Measurements from ENCODE around the gene HS3ST2. TPM values are rescaled to one million over a fixed set of nuclear protein-coding genes. Genes with fewer than 3 reads are reported as not detected.

Gene HS3ST2
- total and polyA plus RNA-seq, 2 of the 8 experiments (the other 6 are each of a cell fraction or from before 2014, with no cell fraction given), result 1.7 to 3.7 TPM

- Histone ChIP-seq H4K8ac (ENCODE audit: extremely low read depth, insufficient read depth, low read length) (no peak overlapping the region), H3K23ac (ENCODE audit: insufficient read length) (no peak overlapping the region), H3K79me1 (ENCODE audit: low read depth, low read length) (no peaks in the 10 kb centered on the region), H2BK20ac (ENCODE audit: low read length) (no peak overlapping the region), H2BK15ac (ENCODE audit: low read length) (no peak overlapping the region), H3K79me2 (ENCODE audit: control insufficient read depth in 1 of 2, insufficient read depth in 2 of 2, low read length in 2 of 2) (no peaks in the 10 kb centered on the region), H3K18ac (ENCODE audit: extremely low read depth, low read length) (no peak overlapping the region), H3K9ac (replicated peaks in 1 of 4; ENCODE audit: extremely low read depth in 1 of 4, low read depth in 3 of 4, low read length in 3 of 4) (no peak overlapping the region), H3K56ac (replicated peaks; ENCODE audit: insufficient read length, low read depth, low read length) (no peak overlapping the region), H2BK12ac (ENCODE audit: low read depth, low read length) (no peak overlapping the region), H3K4me1 (replicated peaks in 1 of 4; ENCODE audit: control insufficient read depth in 3 of 4, insufficient read depth in 4 of 4, low read length in 3 of 4) (peaks cover 3 to 7% (median 5%) of the 10 kb centered on the region in 4 experiments; a peak in 6 of 7 replicates), H3K4me2 (ENCODE audit: insufficient read depth in 1 of 2, low read depth in 2 of 2, low read length in 2 of 2) (no peak overlapping the region), H4K20me1 (replicated peaks in 1 of 2; ENCODE audit: control insufficient read depth in 1 of 2, insufficient read depth in 2 of 2, low read length in 2 of 2) (peaks cover 0 to 1% of the 10 kb centered on the region in 2 experiments), H3K14ac (ENCODE audit: insufficient read length) (no peak overlapping the region), H3K27me3 (replicated peaks in 1 of 4; ENCODE audit: control insufficient read depth in 3 of 4, extremely low read depth in 1 of 4, insufficient read depth in 3 of 4, low read length in 3 of 4) (no peaks in the 10 kb centered on the region), H4K91ac (replicated peaks; ENCODE audit: insufficient read length, low read length) (no peak overlapping the region), H3K23me2 (ENCODE audit: low read depth, low read length) (no peaks in the 10 kb centered on the region), H3K4me3 (ENCODE audit: extremely low read depth in 1 of 4, insufficient read depth in 2 of 4, low read depth in 3 of 4, low read length in 4 of 4) (no peak overlapping the region), H2AFZ (ENCODE audit: low read length) (no peak overlapping the region), H3K27ac (ENCODE audit: low read depth, low read length) (no peak overlapping the region), H4K5ac (ENCODE audit: insufficient read length, low read depth, low read length) (no peak overlapping the region), H2AK5ac (ENCODE audit: low read depth, low read length) (no peak overlapping the region), H3K9me3 (ENCODE audit: insufficient read depth in 2 of 2, low read depth in 1 of 2, low read length in 1 of 2) (no peaks in the 10 kb centered on the region), H3K4ac (replicated peaks; ENCODE audit: insufficient read length, low read depth, low read length) (peak overlapping the region; percentile 41), H2BK5ac (ENCODE audit: low read depth, low read length) (no peak overlapping the region), H3K36me3 (ENCODE audit: control insufficient read depth in 2 of 4, insufficient read depth in 4 of 4, low read length in 3 of 4) (no peaks in the 10 kb centered on the region), H2BK120ac (replicated peaks; ENCODE audit: low read depth, low read length) (no peak overlapping the region)
- FAIRE-seq, result no peak
- CTCF ChIA-PET (ENCODE audit: partially characterized antibody), result interaction anchor here (0.6 to 2.2 kb wide), 7 partner anchors 10 to 322 kb away, joined by 3 to 15 read pairs (median 3); no protein-coding TSS in a partner anchor
- TF ChIP-seq E2F6 (IDR thresholded peaks at IDR 0.05) (no peak), SIN3A (conservative IDR thresholded peaks at IDR 0.05 in 1 of 2, IDR thresholded peaks at IDR 0.05 in 1 of 2; ENCODE audit: low read depth in 1 of 2, low read length in 2 of 2) (no peak), CEBPB (IDR thresholded peaks at IDR 0.05; ENCODE audit: low read depth, low read length) (peak; percentile 86), RNF2 (IDR thresholded peaks at IDR 0.05; ENCODE audit: borderline replicate concordance, low read depth, low read length, missing control alignments, poor library complexity, severe bottlenecking) (no peak), SIX5 (IDR thresholded peaks at IDR 0.05; ENCODE audit: low read depth, low read length) (no peak), SRF (IDR thresholded peaks at IDR 0.05; ENCODE audit: low read depth, low read length) (no peak)
- POLR2A ChIA-PET (ENCODE audit: partially characterized antibody), result no interaction called here
- 74% methylated on average over 6 of the region's 6 CpGs; no CpG with 5 or more reads in 1 of the 2 experiments for WGBS, 2 experiments (ENCODE audit: extremely low coverage in 1 of 2, insufficient coverage in 1 of 2, insufficient read length in 1 of 2, insufficient replicate concordance in 2 of 2, low coverage in 1 of 2, low lambda C conversion rate in 2 of 2, missing lambda C conversion rate in 1 of 2)
- DNase-seq (ENCODE audit: low read depth in 1 of 2, low spot score in 2 of 2), result no peak
These were observed 123.2 kb downstream of the HS3ST2 start for GRCh38 chr16:22937169-22937568.
